Liver (tissue), 3 donors: ENCODE data around the gene LENEP.

Experiments used
- EGR1 ChIP-seq, 2 donors: IDR thresholded peaks; 2 replicates each; pipeline ENCODE4 v1.6.1; 2016 to 2018; ENCODE audit warnings: antibody characterized with exemption in 2 of 2, low read depth in 2 of 2
- JUND ChIP-seq, 2 donors: IDR thresholded peaks; 2 replicates each; pipeline ENCODE4 v1.6.1; 2016; ENCODE audit warnings: antibody characterized with exemption in 2 of 2
- RAD21 ChIP-seq, 2 donors: IDR thresholded peaks; 2 replicates each; pipeline ENCODE4 v1.6.1; 2016; ENCODE audit warnings: antibody characterized with exemption in 2 of 2, mild to moderate bottlenecking in 2 of 2
- SP1 ChIP-seq: IDR thresholded peaks from 2 replicates; pipeline ENCODE4 v1.6.1; 2018; ENCODE audit warnings: antibody characterized with exemption, mild to moderate bottlenecking
- YY1 ChIP-seq: IDR thresholded peaks from 2 replicates; pipeline ENCODE4 v1.6.1; 2016; ENCODE audit warnings: antibody characterized with exemption, mild to moderate bottlenecking
- TF ChIP-seq, protein P1 (sequence below): fragments of 150-350 bp; IDR thresholded peaks from 2 replicates; pipeline ENCODE4 v1.5.1; 2017; ENCODE audit warnings: improper control_type of control experiment, low read depth, low read length; ENCODE audit not compliant: missing input control
- TF ChIP-seq, protein P2 (sequence below): IDR thresholded peaks from 2 replicates; pipeline ENCODE4 v1.6.1; 2016; ENCODE audit warnings: antibody characterized with exemption
- donor health status: healthy.
- donor health status: healthy.

DNA sequence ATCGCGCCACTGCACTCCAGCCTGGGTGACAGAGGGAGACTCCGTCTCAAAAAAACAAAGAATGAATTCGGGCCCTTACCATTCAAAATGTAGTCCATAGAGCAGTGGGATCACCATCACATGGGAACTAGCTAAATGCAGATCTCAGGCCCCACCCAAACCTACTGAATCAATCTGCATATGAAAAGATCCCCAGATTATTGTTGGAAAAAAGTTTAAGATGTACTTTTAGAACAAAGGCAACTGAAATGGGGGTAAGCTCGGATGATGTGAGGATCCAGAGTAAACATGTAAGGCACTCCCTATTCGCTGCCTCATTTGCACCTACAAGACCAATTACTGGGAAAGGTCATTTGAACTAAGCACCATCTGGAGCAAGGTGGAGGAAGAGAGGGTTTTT, 11.0 kb upstream of the LENEP start:
- no peak for TF ChIP-seq SP1
- TF ChIP-seq, protein P1, sequence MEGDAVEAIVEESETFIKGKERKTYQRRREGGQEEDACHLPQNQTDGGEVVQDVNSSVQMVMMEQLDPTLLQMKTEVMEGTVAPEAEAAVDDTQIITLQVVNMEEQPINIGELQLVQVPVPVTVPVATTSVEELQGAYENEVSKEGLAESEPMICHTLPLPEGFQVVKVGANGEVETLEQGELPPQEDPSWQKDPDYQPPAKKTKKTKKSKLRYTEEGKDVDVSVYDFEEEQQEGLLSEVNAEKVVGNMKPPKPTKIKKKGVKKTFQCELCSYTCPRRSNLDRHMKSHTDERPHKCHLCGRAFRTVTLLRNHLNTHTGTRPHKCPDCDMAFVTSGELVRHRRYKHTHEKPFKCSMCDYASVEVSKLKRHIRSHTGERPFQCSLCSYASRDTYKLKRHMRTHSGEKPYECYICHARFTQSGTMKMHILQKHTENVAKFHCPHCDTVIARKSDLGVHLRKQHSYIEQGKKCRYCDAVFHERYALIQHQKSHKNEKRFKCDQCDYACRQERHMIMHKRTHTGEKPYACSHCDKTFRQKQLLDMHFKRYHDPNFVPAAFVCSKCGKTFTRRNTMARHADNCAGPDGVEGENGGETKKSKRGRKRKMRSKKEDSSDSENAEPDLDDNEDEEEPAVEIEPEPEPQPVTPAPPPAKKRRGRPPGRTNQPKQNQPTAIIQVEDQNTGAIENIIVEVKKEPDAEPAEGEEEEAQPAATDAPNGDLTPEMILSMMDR = no peak
- TF ChIP-seq EGR1 (IDR thresholded peaks at IDR 0.05; ENCODE audit: low read depth in 2 of 2) = no peak
- no peak for TF ChIP-seq RAD21 (IDR thresholded peaks at IDR 0.05)
- TF ChIP-seq YY1 = no peak
- TF ChIP-seq, protein P2, sequence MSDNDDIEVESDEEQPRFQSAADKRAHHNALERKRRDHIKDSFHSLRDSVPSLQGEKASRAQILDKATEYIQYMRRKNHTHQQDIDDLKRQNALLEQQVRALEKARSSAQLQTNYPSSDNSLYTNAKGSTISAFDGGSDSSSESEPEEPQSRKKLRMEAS = no peak
- TF ChIP-seq JUND (IDR thresholded peaks at IDR 0.05) = no peak
